ENCODE measurements around the gene ECI1. TPM values are rescaled to one million over a fixed set of nuclear protein-coding genes. Genes with fewer than 3 reads are reported as not detected.

ECI1 gene
- total RNA-seq, 1 donor from 2014 or later, result 39.7 TPM

DNA sequence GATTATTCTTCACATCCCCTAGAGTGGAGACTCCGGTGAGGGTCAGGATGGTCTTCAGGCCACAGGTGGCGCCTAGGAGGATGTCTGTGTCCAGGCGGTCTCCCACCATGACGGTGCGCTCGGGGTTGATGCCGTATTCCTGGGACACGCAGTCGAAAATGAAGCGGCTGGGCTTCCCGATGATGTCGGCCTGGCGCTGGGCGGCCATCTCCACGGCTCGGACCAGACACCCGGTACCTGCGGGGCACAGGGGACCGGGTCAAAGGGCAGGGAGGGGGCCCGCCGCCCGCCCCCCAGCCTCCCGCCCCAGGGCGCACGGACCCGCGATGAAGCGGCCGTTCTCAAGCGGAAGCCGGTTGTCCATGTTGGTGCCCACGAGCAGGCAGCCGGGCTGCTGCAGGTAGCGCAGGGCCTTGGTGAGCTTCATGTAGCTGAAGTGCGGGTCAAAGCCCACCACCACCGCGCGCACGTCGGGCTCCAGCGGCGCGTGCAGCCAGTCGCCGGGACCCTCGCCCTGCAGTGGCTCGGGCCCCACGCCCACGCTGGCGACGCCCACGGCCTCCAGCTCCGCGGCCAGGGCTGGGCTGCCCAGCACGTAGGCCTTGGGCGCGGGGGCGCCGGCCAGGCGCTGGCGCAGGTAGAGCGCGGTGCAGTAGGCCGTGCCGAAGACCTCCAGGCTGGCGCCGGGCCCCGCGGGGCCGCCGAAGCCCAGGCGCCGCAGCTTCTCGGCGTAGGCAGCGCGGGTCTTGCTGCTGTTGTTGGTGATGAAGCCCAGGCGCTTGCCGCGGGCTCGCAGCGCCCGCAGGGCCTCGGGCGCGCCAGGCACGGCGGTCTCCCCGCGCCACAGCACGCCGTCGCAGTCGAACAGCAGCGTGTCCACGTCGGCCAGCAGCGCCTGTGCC, 37.3 kb downstream of the ECI1 start:
- Histone ChIP-seq H3K27ac (peak overlapping the region; percentile 90), H2AFZ (replicated peaks) (no peak overlapping the region), H3F3A (ENCODE audit: low read depth) (peaks cover 47% of the 10 kb centered on the region), H3K36me3 (no peaks in the 10 kb centered on the region), H3K4me3 (peak overlapping the region; percentile 99), H3K27me3 (no peaks in the 10 kb centered on the region), H3K4me1 (peaks cover 11% of the 10 kb centered on the region), H3K79me2 (ENCODE audit: low read depth) (peaks cover 32% of the 10 kb centered on the region), H3K9ac (peak overlapping the region; percentile 92), H4K20me1 (ENCODE audit: low read depth) (peaks cover 40% of the 10 kb centered on the region), H3K9me3 (ENCODE audit: low read depth) (no peaks in the 10 kb centered on the region), H3K4me2 (peak overlapping the region; percentile 93)
- peaks cover 6% of the 10 kb centered on the region for H3K27me3 Mint-ChIP-seq (ENCODE audit: insufficient read depth, low read depth)
- H3K36me3 Mint-ChIP-seq, result peaks cover 4% of the 10 kb centered on the region
- no peaks in the 10 kb centered on the region for H3K9me3 Mint-ChIP-seq
- peak; percentile 51 for DNase-seq (ENCODE audit: low spot score)
- no peak for TF ChIP-seq EZH2phosphoT487 (IDR thresholded peaks at IDR 0.05)
- TF ChIP-seq, protein P1, sequence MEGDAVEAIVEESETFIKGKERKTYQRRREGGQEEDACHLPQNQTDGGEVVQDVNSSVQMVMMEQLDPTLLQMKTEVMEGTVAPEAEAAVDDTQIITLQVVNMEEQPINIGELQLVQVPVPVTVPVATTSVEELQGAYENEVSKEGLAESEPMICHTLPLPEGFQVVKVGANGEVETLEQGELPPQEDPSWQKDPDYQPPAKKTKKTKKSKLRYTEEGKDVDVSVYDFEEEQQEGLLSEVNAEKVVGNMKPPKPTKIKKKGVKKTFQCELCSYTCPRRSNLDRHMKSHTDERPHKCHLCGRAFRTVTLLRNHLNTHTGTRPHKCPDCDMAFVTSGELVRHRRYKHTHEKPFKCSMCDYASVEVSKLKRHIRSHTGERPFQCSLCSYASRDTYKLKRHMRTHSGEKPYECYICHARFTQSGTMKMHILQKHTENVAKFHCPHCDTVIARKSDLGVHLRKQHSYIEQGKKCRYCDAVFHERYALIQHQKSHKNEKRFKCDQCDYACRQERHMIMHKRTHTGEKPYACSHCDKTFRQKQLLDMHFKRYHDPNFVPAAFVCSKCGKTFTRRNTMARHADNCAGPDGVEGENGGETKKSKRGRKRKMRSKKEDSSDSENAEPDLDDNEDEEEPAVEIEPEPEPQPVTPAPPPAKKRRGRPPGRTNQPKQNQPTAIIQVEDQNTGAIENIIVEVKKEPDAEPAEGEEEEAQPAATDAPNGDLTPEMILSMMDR (IDR thresholded peaks at IDR 0.05), result peak; percentile 7
- peak overlapping the region; percentile 87 for H3K4me3 Mint-ChIP-seq
- H3K4me1 Mint-ChIP-seq, result peaks cover 19% of the 10 kb centered on the region
- no peak overlapping the region for H3K27ac Mint-ChIP-seq

DNA sequence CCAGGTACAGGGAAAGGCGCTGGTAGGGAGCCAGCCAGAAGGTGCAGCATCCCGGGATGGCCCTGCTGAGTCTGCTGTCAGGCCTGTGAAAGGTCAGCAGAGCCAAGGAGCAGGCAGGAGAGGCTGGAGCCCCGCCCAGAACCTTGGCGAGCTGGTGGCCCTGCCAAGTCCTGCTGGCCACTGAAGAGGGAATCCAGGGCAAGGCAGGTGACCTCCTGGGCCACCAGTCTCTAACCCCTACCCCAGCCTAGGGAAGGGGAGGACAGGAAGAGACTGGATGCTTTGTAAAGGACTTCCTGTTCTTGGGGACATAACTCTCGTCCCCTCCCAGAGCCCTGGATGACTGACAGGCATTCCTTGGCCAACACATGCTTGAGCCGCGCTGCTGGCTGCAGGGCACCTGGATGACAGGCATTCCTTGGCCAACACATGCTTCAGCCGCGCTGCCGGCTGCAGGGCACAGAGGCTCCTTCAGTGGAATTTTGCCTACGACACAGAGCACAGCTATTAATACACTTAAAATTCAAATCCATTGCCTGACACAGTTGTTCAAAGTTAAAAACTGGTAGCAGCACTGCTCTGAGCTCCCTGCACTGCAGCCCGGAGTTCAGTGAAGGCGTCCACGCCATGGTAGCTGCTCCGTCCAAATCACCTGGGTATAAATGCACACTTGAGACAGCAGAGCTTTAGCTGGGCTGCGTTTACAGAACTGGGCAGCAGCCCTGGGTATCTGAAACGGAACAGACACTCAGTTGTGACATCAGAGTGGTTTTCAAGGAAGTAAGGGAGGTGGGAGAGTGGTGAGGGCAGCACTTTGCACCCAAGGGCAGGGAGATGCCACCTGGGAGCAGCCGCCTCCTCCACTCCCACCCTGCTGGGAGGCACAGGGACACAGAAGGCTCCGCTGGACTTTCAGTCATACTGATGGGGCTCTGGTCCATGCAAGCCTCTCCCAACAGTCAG, 38.7 kb downstream of the ECI1 start:
- Histone ChIP-seq H4K20me1 (ENCODE audit: low read depth) (peaks cover 41% of the 10 kb centered on the region), H3K79me2 (ENCODE audit: low read depth) (peaks cover 32% of the 10 kb centered on the region), H3K4me3 (peak overlapping the region; percentile 99), H3K4me2 (peak overlapping the region; percentile 93), H3F3A (ENCODE audit: low read depth) (peaks cover 47% of the 10 kb centered on the region), H2AFZ (replicated peaks) (no peak overlapping the region), H3K27ac (no peak overlapping the region), H3K27me3 (no peaks in the 10 kb centered on the region), H3K36me3 (no peaks in the 10 kb centered on the region), H3K9me3 (ENCODE audit: low read depth) (no peaks in the 10 kb centered on the region), H3K9ac (peak overlapping the region; percentile 92), H3K4me1 (peaks cover 11% of the 10 kb centered on the region)
- DNase-seq (ENCODE audit: low spot score), result no peak
- H3K36me3 Mint-ChIP-seq, result peaks cover 5% of the 10 kb centered on the region
- peaks cover 21% of the 10 kb centered on the region for H3K4me1 Mint-ChIP-seq
- no peaks in the 10 kb centered on the region for H3K9me3 Mint-ChIP-seq
- no peak overlapping the region for H3K27ac Mint-ChIP-seq
- H3K4me3 Mint-ChIP-seq, result peak overlapping the region; percentile 87
- TF ChIP-seq EZH2phosphoT487 (IDR thresholded peaks at IDR 0.05) (no peak), EZH2 (IDR thresholded peaks at IDR 0.05) (no peak)
- TF ChIP-seq, protein P1 (IDR thresholded peaks at IDR 0.05), result no peak
- H3K27me3 Mint-ChIP-seq (ENCODE audit: insufficient read depth, low read depth), result peaks cover 8% of the 10 kb centered on the region

DNA sequence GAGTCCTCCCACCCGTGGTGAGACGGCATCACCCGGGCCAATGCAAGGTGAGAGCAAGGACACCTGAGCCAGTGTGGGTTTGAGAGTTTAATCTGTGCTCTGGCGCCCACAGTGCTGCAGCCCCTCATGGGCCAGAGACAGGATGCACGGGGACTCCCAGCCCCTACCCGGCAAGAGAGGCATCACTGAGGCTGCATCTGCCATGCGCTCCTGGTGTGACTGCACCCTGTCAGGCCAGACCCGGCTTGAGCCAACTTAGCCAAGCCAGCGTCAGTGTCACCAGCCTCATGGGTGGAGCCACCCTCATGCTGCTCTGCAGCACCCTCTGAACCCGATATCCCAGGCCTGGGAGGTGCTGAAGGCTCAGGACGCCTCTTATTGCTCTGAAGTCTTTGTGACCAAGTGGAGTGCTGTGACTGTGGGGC, 39.5 kb downstream of the ECI1 start:
- H3K27ac Mint-ChIP-seq, result no peak overlapping the region
- H3K4me3 Mint-ChIP-seq, result peak overlapping the region; percentile 73
- Histone ChIP-seq H3K9me3 (ENCODE audit: low read depth) (no peaks in the 10 kb centered on the region), H4K20me1 (ENCODE audit: low read depth) (peaks cover 41% of the 10 kb centered on the region), H3K4me3 (no peak overlapping the region), H3K27ac (no peak overlapping the region), H3K4me2 (no peak overlapping the region), H3K36me3 (no peaks in the 10 kb centered on the region), H2AFZ (replicated peaks) (no peak overlapping the region), H3F3A (ENCODE audit: low read depth) (peaks cover 48% of the 10 kb centered on the region), H3K27me3 (no peaks in the 10 kb centered on the region), H3K79me2 (ENCODE audit: low read depth) (peaks cover 35% of the 10 kb centered on the region), H3K4me1 (peaks cover 11% of the 10 kb centered on the region), H3K9ac (no peak overlapping the region)
- peaks cover 9% of the 10 kb centered on the region for H3K36me3 Mint-ChIP-seq
- peaks cover 25% of the 10 kb centered on the region for H3K4me1 Mint-ChIP-seq
- peaks cover 11% of the 10 kb centered on the region for H3K27me3 Mint-ChIP-seq (ENCODE audit: insufficient read depth, low read depth)
- no peak for TF ChIP-seq EZH2phosphoT487 (IDR thresholded peaks at IDR 0.05)
- H3K9me3 Mint-ChIP-seq, result no peaks in the 10 kb centered on the region
- no peak for DNase-seq (ENCODE audit: low spot score)

Data from neural progenitor cell (in vitro differentiated cells).